SK-N-MC (cell line): ENCODE measurements around the gene FBXO46.

Experiments used
- EZH2 ChIP-seq: fragments of 200-600 bp; sonication (generic); IDR thresholded peaks from one replicate; pipeline ENCODE4 v1.6.1; 2017; ENCODE audit warnings: antibody characterized with exemption
- POLR2AphosphoS5 ChIP-seq: IDR thresholded peaks from 2 replicates; pipeline ENCODE4 v1.6.1; 2012; ENCODE audit warnings: mild to moderate bottlenecking, low read depth, low read length, borderline replicate concordance

- no peak for TF ChIP-seq EZH2
- no peak for TF ChIP-seq POLR2AphosphoS5
Measured at GRCh38 chr19:45715139-45715538, 15.6 kb downstream of the FBXO46 start.
